Panc1 (cell line): Measurements from ENCODE around the gene LGR4.

ENCODE experiments used
- CTCF ChIP-seq: fragments of 450-650 bp; IDR thresholded peaks from 2 replicates; pipeline ENCODE4 v1.5.1; 2017; ENCODE audit warnings: mild to moderate bottlenecking
- POLR2AphosphoS5 ChIP-seq: IDR thresholded peaks from 2 replicates; pipeline ENCODE4 v1.6.1; 2012; ENCODE audit warnings: mild to moderate bottlenecking, low read depth, low read length, moderate library complexity
- TCF7L2 ChIP-seq: IDR thresholded peaks from 2 replicates; pipeline ENCODE4 v1.6.1; 2011; ENCODE audit warnings: mild to moderate bottlenecking, low read depth, low read length, inconsistent platforms

GRCh38 chr11:27408246-27408800 is 64.3 kb downstream of the LGR4 start:
- TF ChIP-seq CTCF (no peak), TCF7L2 (no peak), POLR2AphosphoS5 (no peak)
